WTC11 (cell line): ENCODE data around the gene ABCC4. TPM values are rescaled to one million over a fixed set of nuclear protein-coding genes. Genes with fewer than 3 reads are reported as not detected.

Experiments used
- ATAC-seq: fragments of 200-7000 bp; cut with Tn5 transposase; 2 replicates; pipeline ENCODE4 v1.10.0; 2021; ENCODE audit warnings: mild to moderate bottlenecking, moderate library complexity
- CTCF ChIA-PET: fragments of 300-600 bp; sonication (Branson Sonifier 250); formaldehyde crosslinking; loops from one replicate; lab custom pipeline; 2021; ENCODE audit warnings: antibody characterized with exemption; lab: Charles Lee
- POLR2A ChIA-PET: fragments of 350-600 bp; sonication (Branson Sonifier 250); formaldehyde crosslinking; loops from one replicate; lab custom pipeline; 2021; ENCODE audit warnings: antibody characterized with exemption; lab: Charles Lee
- DNase-seq: peaks from one replicate; pipeline ENCODE4 v3.0.0; 2021; ENCODE audit warnings: low spot score
- H3K27ac Mint-ChIP-seq: 2 replicates; pipeline ENCODE4 v1.8.0; 2021; ENCODE audit warnings: mixed read lengths
- H3K27me3 Mint-ChIP-seq: 2 replicates; pipeline ENCODE4 v1.8.0; 2021; ENCODE audit warnings: low read depth, mild to moderate bottlenecking, moderate library complexity, mixed read lengths
- H3K36me3 Mint-ChIP-seq: 2 replicates; pipeline ENCODE4 v1.8.0; 2021; ENCODE audit warnings: mixed read lengths
- H3K4me1 Mint-ChIP-seq: 2 replicates; pipeline ENCODE4 v1.8.0; 2022; ENCODE audit warnings: mixed read lengths
- H3K4me3 Mint-ChIP-seq: 2 replicates; pipeline ENCODE4 v1.8.0; 2021; ENCODE audit warnings: mild to moderate bottlenecking, moderate library complexity, mixed read lengths
- H3K9me3 Mint-ChIP-seq: 2 replicates; pipeline ENCODE4 v1.8.0; 2021; ENCODE audit warnings: mixed read lengths
- ATF2 ChIP-seq: sonication (generic); formaldehyde crosslinking; IDR thresholded peaks from 2 replicates; pipeline ENCODE4 v1.8.1; 2022; ENCODE audit warnings: low read depth, missing genetic modification reagents, borderline replicate concordance
- CREM ChIP-seq: sonication (generic); formaldehyde crosslinking; IDR thresholded peaks from 2 replicates; pipeline ENCODE4 v1.8.1; 2022; ENCODE audit warnings: mild to moderate bottlenecking, missing genetic modification reagents, moderate library complexity
- E2F1 ChIP-seq: sonication (generic); formaldehyde crosslinking; IDR thresholded peaks from 2 replicates; pipeline ENCODE4 v1.8.0; 2022; ENCODE audit warnings: mild to moderate bottlenecking, missing genetic modification reagents
- E2F4 ChIP-seq: sonication (generic); formaldehyde crosslinking; IDR thresholded peaks from 2 replicates; pipeline ENCODE4 v1.8.1; 2022; ENCODE audit warnings: low read depth, mild to moderate bottlenecking, moderate library complexity, missing genetic modification reagents, borderline replicate concordance
- ESRRA ChIP-seq: sonication (generic); formaldehyde crosslinking; IDR thresholded peaks from 2 replicates; pipeline ENCODE4 v1.8.1; 2022; ENCODE audit warnings: mild to moderate bottlenecking, missing genetic modification reagents, borderline replicate concordance
- FOXP1 ChIP-seq: sonication (generic); formaldehyde crosslinking; IDR thresholded peaks from 2 replicates; pipeline ENCODE4 v1.8.0; 2022; ENCODE audit warnings: missing genetic modification reagents, mild to moderate bottlenecking, moderate library complexity, borderline replicate concordance
- JUN ChIP-seq: sonication (generic); formaldehyde crosslinking; IDR thresholded peaks from 2 replicates; pipeline ENCODE4 v1.8.0; 2023; ENCODE audit warnings: mild to moderate bottlenecking, missing genetic modification reagents
- MXD4 ChIP-seq: fragments of 250-450 bp; sonication (Bioruptor Pico); IDR thresholded peaks from 2 replicates; pipeline ENCODE4 v1.8.0; 2021; ENCODE audit warnings: mild to moderate bottlenecking, moderate library complexity, borderline replicate concordance
- NFATC4 ChIP-seq: fragments of 250-450 bp; sonication (Bioruptor Pico); IDR thresholded peaks from 2 replicates; pipeline ENCODE4 v1.9.0; 2021; ENCODE audit warnings: mild to moderate bottlenecking
- NR2C2 ChIP-seq: sonication (generic); formaldehyde crosslinking; IDR thresholded peaks from 2 replicates; pipeline ENCODE4 v1.8.0; 2022; ENCODE audit warnings: mild to moderate bottlenecking, missing genetic modification reagents
- SOX15 ChIP-seq: fragments of 250-450 bp; sonication (Bioruptor Pico); IDR thresholded peaks from 2 replicates; pipeline ENCODE4 v1.9.0; 2021; ENCODE audit warnings: mild to moderate bottlenecking
- STAT6 ChIP-seq: sonication (generic); formaldehyde crosslinking; conservative IDR thresholded peaks from 2 replicates; pipeline ENCODE4 v1.8.1; 2023; ENCODE audit warnings: mild to moderate bottlenecking, low read depth, missing genetic modification reagents, moderate library complexity
- TEAD4 ChIP-seq: sonication (generic); formaldehyde crosslinking; IDR thresholded peaks from 2 replicates; pipeline ENCODE4 v1.8.0; 2022; ENCODE audit warnings: mild to moderate bottlenecking, missing genetic modification reagents
- USF1 ChIP-seq: sonication (generic); formaldehyde crosslinking; IDR thresholded peaks from 2 replicates; pipeline ENCODE4 v1.8.0; 2022; ENCODE audit warnings: mild to moderate bottlenecking, missing genetic modification reagents
- ZBTB21 ChIP-seq: sonication (generic); formaldehyde crosslinking; IDR thresholded peaks from 2 replicates; pipeline ENCODE4 v1.8.1; 2023; ENCODE audit warnings: mild to moderate bottlenecking, missing genetic modification reagents, borderline replicate concordance
- ZNF121 ChIP-seq: sonication (generic); formaldehyde crosslinking; IDR thresholded peaks from 2 replicates; pipeline ENCODE4 v1.8.0; 2023; ENCODE audit warnings: missing genetic modification reagents
- ZNF138 ChIP-seq: sonication (generic); formaldehyde crosslinking; conservative IDR thresholded peaks from 2 replicates; pipeline ENCODE4 v1.8.1; 2022; ENCODE audit warnings: mild to moderate bottlenecking, moderate library complexity, missing genetic modification reagents
- ZNF425 ChIP-seq: fragments of 250-450 bp; sonication (Bioruptor Pico); conservative IDR thresholded peaks from 2 replicates; pipeline ENCODE4 v1.9.0; 2021; ENCODE audit warnings: mild to moderate bottlenecking
- ZNF671 ChIP-seq: fragments of 250-450 bp; sonication (Bioruptor Pico); IDR thresholded peaks from 2 replicates; pipeline ENCODE4 v1.8.0; 2021; ENCODE audit warnings: mild to moderate bottlenecking
- total RNA-seq: library from RNA; stranded (reverse); gene quantifications from 3 replicates; pipeline ENCODE4 v1.2.3, GENCODE V29; 2021

ABCC4 gene
- total RNA-seq, 1 experiment from 2014 or later: 7.2 TPM

- ATAC-seq (peak; percentile 38; the same call in 1 of the 2 replicates), DNase-seq (no peak)
- no peak for TF ChIP-seq STAT6 (CRISPR knock-in tag)
- no peak for TF ChIP-seq SOX15 (CRISPR knock-in tag)
- no peak for TF ChIP-seq E2F1 (CRISPR knock-in tag)
- no peak for TF ChIP-seq NR2C2 (CRISPR knock-in tag)
- TF ChIP-seq MXD4 (CRISPR knock-in tag): no peak
- TF ChIP-seq E2F4 (CRISPR knock-in tag): no peak
- no peak for TF ChIP-seq ZNF121 (CRISPR knock-in tag)
- no peak for TF ChIP-seq JUN (CRISPR knock-in tag)
- no peak for TF ChIP-seq ZNF138
- no peak for TF ChIP-seq ESRRA (CRISPR knock-in tag)
- TF ChIP-seq USF1 (CRISPR knock-in tag): no peak
- TF ChIP-seq TEAD4 (CRISPR knock-in tag): no peak
- no peak for TF ChIP-seq CREM (CRISPR knock-in tag)
- TF ChIP-seq NFATC4 (CRISPR knock-in tag): no peak
- no peak overlapping the region for H3K27ac Mint-ChIP-seq
- CTCF ChIA-PET: interaction anchor here (0.8 to 3.3 kb wide), 3 partner anchors 35 to 493 kb away, joined by 3 to 12 read pairs (median 6); no protein-coding TSS in a partner anchor
- H3K27me3 Mint-ChIP-seq: peaks cover 25% of the 10 kb centered on the region
- peak overlapping the region; percentile 30; the same call in 1 of the 2 replicates for H3K4me3 Mint-ChIP-seq
- H3K9me3 Mint-ChIP-seq: no peaks in the 10 kb centered on the region
- POLR2A ChIA-PET: no interaction called here
- no peaks in the 10 kb centered on the region for H3K36me3 Mint-ChIP-seq
- H3K4me1 Mint-ChIP-seq: peaks cover 41% of the 10 kb centered on the region
These were observed 147.4 kb downstream of the ABCC4 start for GRCh38 chr13:95153647-95154412.

GRCh38 chr13:95151942-95152587, 149.2 kb downstream of the ABCC4 start:
- H3K36me3 Mint-ChIP-seq: no peaks in the 10 kb centered on the region
- no peak overlapping the region for H3K27ac Mint-ChIP-seq
- no peaks in the 10 kb centered on the region for H3K9me3 Mint-ChIP-seq
- ChIA-PET CTCF (no interaction called here), POLR2A (no interaction called here)
- DNase-seq (no peak), ATAC-seq (no peak)
- H3K27me3 Mint-ChIP-seq: peaks cover 25% of the 10 kb centered on the region
- peaks cover 41% of the 10 kb centered on the region for H3K4me1 Mint-ChIP-seq
- H3K4me3 Mint-ChIP-seq: no peak overlapping the region
- no peak for TF ChIP-seq ATF2 (CRISPR knock-in tag)
- no peak for TF ChIP-seq ZBTB21 (CRISPR knock-in tag)
- no peak for TF ChIP-seq FOXP1 (CRISPR knock-in tag)
- no peak for TF ChIP-seq ZNF671
- TF ChIP-seq USF1 (CRISPR knock-in tag): no peak
- no peak for TF ChIP-seq ZNF425
